CD4-positive, alpha-beta T cell treated with Interferon alpha-2 for 1 hour (primary cell): ENCODE measurements around the gene SMYD3.
A peak's percentile ranks its signal among the peaks of the same experiment; 100 is the strongest.

Source experiments
- DNase-seq, 2 donors: peaks; one replicate each; pipeline ENCODE4 v3.0.0-alpha.2; 2020 to 2022

The SMYD3 gene

GRCh38 chr1:246265481-246265880 lies 241.6 kb downstream of the SMYD3 start:
- DNase-seq: no peak

- DNase-seq: no peak
Measured at GRCh38 chr1:246262281-246262680, 244.8 kb downstream of the SMYD3 start.

GRCh38 chr1:246261639-246262038 lies 245.4 kb downstream of the SMYD3 start:
- no peak for DNase-seq

GRCh38 chr1:246258250-246258649 lies 248.8 kb downstream of the SMYD3 start:
- DNase-seq: no peak

- DNase-seq: no peak
Measured at GRCh38 chr1:246255773-246256172, 251.3 kb downstream of the SMYD3 start.

GRCh38 chr1:246254854-246255253 lies 252.2 kb downstream of the SMYD3 start:
- no peak for DNase-seq

- no peak for DNase-seq
Measured at GRCh38 chr1:246246430-246246829, 260.6 kb downstream of the SMYD3 start.

GRCh38 chr1:246245541-246245940 lies 261.5 kb downstream of the SMYD3 start:
- no peak for DNase-seq

- DNase-seq: no peak
Measured at GRCh38 chr1:246232126-246232525, 275.0 kb downstream of the SMYD3 start.

GRCh38 chr1:246226041-246226440 lies 281.0 kb downstream of the SMYD3 start:
- no peak for DNase-seq

- DNase-seq: no peak
Measured at GRCh38 chr1:246221485-246222255, 285.4 kb downstream of the SMYD3 start.

- no peak for DNase-seq
Measured at GRCh38 chr1:246220495-246221065, 286.5 kb downstream of the SMYD3 start.

GRCh38 chr1:246219508-246220030 lies 287.5 kb downstream of the SMYD3 start:
- no peak for DNase-seq

- no peak for DNase-seq
Measured at GRCh38 chr1:246218686-246219085, 288.4 kb downstream of the SMYD3 start.

- no peak for DNase-seq
Measured at GRCh38 chr1:246216906-246217305, 290.2 kb downstream of the SMYD3 start.

- DNase-seq: no peak
Measured at GRCh38 chr1:246215510-246215903, 291.6 kb downstream of the SMYD3 start.

- DNase-seq: peak; percentile 6 to 56
Measured at GRCh38 chr1:246214708-246215509, 292.2 kb downstream of the SMYD3 start.

GRCh38 chr1:246213947-246214346 lies 293.1 kb downstream of the SMYD3 start:
- no peak for DNase-seq

- no peak for DNase-seq
Measured at GRCh38 chr1:246213502-246213901, 293.6 kb downstream of the SMYD3 start.

- no peak for DNase-seq
Measured at GRCh38 chr1:246213036-246213435, 294.0 kb downstream of the SMYD3 start.

GRCh38 chr1:246212013-246212412 lies 295.1 kb downstream of the SMYD3 start:
- no peak for DNase-seq

GRCh38 chr1:246210756-246211155 lies 296.3 kb downstream of the SMYD3 start:
- no peak for DNase-seq

GRCh38 chr1:246208105-246208504 lies 299.0 kb downstream of the SMYD3 start:
- no peak for DNase-seq

GRCh38 chr1:246203180-246203579 lies 303.9 kb downstream of the SMYD3 start:
- DNase-seq: no peak
